OCI-LY3 (cell line): ENCODE results near the gene NRP1.
"Not testable (repeated sequence)": the region's sequence is repeated elsewhere in the genome, so short reads cannot be mapped to it uniquely, and the experiment has no call there.

Experiments used
- H2AFZ ChIP-seq: fragments of 200-600, 300-600 bp; shearing (Covaris generic); 2 replicates; pipeline ENCODE4 v1.6.0; 2014; ENCODE audit warnings: antibody characterized with exemption, low read depth, low read length
- H3K27ac ChIP-seq: fragments of 200-600, 300-600 bp; sonication (generic); 2 replicates; pipeline ENCODE4 v1.5.1; 2014; ENCODE audit warnings: mild to moderate bottlenecking, low read length, moderate library complexity, mixed read lengths
- H3K27me3 ChIP-seq: fragments of 200-600, 300-600 bp; sonication (generic); 2 replicates; pipeline ENCODE4 v1.6.1; 2014; ENCODE audit warnings: low read depth, low read length, mixed read lengths
- H3K36me3 ChIP-seq: fragments of 200-600, 300-600 bp; sonication (generic); replicated peaks from 2 replicates; pipeline ENCODE3; 2014; ENCODE audit warnings: low read depth, low read length, mixed read lengths
- H3K4me1 ChIP-seq: fragments of 300-600, 200-600 bp; sonication (generic); 2 replicates; pipeline ENCODE4 v1.6.1; 2014; ENCODE audit warnings: low read length, mixed read lengths
- H3K4me2 ChIP-seq: fragments of 200-600, 300-600 bp; sonication (generic); 2 replicates; pipeline ENCODE4 v1.6.1; 2014; ENCODE audit warnings: low read length, mixed read lengths
- H3K4me3 ChIP-seq: fragments of 300-600, 200-600 bp; sonication (generic); 2 replicates; pipeline ENCODE4 v1.5.1; 2014; ENCODE audit warnings: antibody characterized with exemption, mild to moderate bottlenecking, low read length, moderate library complexity
- H3K79me2 ChIP-seq: fragments of 300-600, 200-600 bp; shearing (Covaris generic); 2 replicates; pipeline ENCODE4 v1.6.1; 2014; ENCODE audit warnings: mild to moderate bottlenecking, low read length, mixed read lengths
- H3K9ac ChIP-seq: fragments of 300-600, 200-600 bp; shearing (Covaris generic); 2 replicates; pipeline ENCODE4 v1.6.0; 2014; ENCODE audit warnings: mild to moderate bottlenecking, low read length, moderate library complexity
- H3K9me3 ChIP-seq: fragments of 200-600, 300-600 bp; shearing (Covaris generic); 2 replicates; pipeline ENCODE4 v1.6.1; 2014; ENCODE audit warnings: low read length, mixed read lengths; ENCODE audit not compliant: insufficient read depth
- H4K20me1 ChIP-seq: fragments of 200-600, 300-600 bp; sonication (generic); 2 replicates; pipeline ENCODE4 v1.6.1; 2016; ENCODE audit warnings: low read length, mixed read lengths; ENCODE audit not compliant: insufficient read depth
- EZH2phosphoT487 ChIP-seq: fragments of 200-600 bp; shearing (Covaris generic); IDR thresholded peaks from 2 replicates; pipeline ENCODE4 v1.6.1; 2018; ENCODE audit warnings: antibody characterized with exemption, mixed run types, low read depth
- TF ChIP-seq, protein P1 (sequence below): fragments of 200-600, 300-600 bp; sonication (generic); IDR thresholded peaks from 2 replicates; pipeline ENCODE4 v1.5.1; 2014; ENCODE audit warnings: antibody characterized with exemption, low read length, low read depth

NRP1 gene

DNA sequence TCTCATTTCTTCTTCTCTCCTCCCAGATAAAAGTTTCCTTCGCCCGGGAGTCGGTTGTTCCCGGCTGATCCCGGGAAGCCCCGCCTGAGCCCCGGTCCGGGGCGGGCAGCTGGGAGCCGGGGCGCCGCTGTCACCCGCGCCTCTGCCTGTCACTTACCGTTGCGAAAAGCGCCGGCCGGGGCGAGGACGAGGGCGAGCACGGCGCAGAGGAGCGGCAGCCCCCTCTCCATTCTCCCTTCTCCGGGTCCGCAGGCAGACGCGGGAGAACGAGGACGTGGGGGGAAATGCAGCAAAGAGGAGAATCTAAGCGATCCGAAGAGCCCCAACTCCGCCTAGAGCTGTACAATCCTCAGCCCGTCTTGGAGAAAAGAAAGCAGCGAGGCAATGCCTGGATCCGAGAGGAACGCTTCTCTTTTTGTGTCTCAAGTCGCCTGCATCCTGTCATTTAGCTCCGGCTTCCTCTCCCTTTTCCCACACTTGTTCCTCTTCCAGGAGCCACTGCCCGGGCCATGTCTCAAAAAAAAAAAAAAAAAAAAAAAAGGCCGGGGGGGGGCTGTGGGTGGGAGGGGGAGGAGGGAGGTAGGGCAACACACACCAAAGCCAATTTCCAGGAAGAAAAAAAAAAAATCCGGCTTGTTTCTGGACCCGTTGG is at the start of gene NRP1:
NRP1 (minus strand) TSS at position 515 of the 652 bp plus-strand sequence; CDS start at position 230, 285 bp downstream.
- Histone ChIP-seq H3K27ac (no peak within 1 kb of the TSS), H3K4me1 (no peaks in the 10 kb centered on the region), H3K9me3 (no peaks in the 10 kb centered on the region), H2AFZ (no peak within 1 kb of the TSS), H3K27me3 (no peaks in the 10 kb centered on the region), H3K36me3 (no peaks in the 10 kb centered on the region), H4K20me1 (no peaks in the 10 kb centered on the region), H3K79me2 (no peaks in the 10 kb centered on the region), H3K9ac (no peak within 1 kb of the TSS), H3K4me3 (no peak within 1 kb of the TSS), H3K4me2 (no peak within 1 kb of the TSS)
- TF ChIP-seq EZH2phosphoT487 = no peak
- TF ChIP-seq, protein P1, sequence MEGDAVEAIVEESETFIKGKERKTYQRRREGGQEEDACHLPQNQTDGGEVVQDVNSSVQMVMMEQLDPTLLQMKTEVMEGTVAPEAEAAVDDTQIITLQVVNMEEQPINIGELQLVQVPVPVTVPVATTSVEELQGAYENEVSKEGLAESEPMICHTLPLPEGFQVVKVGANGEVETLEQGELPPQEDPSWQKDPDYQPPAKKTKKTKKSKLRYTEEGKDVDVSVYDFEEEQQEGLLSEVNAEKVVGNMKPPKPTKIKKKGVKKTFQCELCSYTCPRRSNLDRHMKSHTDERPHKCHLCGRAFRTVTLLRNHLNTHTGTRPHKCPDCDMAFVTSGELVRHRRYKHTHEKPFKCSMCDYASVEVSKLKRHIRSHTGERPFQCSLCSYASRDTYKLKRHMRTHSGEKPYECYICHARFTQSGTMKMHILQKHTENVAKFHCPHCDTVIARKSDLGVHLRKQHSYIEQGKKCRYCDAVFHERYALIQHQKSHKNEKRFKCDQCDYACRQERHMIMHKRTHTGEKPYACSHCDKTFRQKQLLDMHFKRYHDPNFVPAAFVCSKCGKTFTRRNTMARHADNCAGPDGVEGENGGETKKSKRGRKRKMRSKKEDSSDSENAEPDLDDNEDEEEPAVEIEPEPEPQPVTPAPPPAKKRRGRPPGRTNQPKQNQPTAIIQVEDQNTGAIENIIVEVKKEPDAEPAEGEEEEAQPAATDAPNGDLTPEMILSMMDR = no peak

DNA sequence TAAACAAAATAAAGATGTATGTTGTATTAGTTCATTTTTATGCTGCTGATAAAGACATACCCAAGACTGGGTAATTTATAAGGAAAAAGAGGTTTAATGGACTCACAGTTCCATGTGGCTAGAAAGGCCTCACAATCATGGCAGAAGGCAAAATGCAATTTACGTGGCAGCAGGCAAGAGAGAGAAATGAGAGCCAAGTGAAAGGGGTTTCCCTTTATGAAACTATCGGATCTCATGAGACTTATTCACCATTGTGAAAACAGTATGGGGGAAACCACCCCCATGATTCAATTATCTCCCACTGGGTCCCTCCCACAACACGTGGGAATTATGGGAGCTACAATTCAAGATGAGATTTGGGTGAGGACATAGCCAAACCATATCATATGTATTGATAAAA is 49.7 kb upstream of the NRP1 start:
- H3K4me1 ChIP-seq, H3K9me3 ChIP-seq, H3K4me2 ChIP-seq, H3K4me3 ChIP-seq, H3K27me3 ChIP-seq, H3K27ac ChIP-seq, H3K79me2 ChIP-seq, H3K9ac ChIP-seq, H2AFZ ChIP-seq, H3K36me3 ChIP-seq, H4K20me1 ChIP-seq: not testable (repeated sequence)

DNA sequence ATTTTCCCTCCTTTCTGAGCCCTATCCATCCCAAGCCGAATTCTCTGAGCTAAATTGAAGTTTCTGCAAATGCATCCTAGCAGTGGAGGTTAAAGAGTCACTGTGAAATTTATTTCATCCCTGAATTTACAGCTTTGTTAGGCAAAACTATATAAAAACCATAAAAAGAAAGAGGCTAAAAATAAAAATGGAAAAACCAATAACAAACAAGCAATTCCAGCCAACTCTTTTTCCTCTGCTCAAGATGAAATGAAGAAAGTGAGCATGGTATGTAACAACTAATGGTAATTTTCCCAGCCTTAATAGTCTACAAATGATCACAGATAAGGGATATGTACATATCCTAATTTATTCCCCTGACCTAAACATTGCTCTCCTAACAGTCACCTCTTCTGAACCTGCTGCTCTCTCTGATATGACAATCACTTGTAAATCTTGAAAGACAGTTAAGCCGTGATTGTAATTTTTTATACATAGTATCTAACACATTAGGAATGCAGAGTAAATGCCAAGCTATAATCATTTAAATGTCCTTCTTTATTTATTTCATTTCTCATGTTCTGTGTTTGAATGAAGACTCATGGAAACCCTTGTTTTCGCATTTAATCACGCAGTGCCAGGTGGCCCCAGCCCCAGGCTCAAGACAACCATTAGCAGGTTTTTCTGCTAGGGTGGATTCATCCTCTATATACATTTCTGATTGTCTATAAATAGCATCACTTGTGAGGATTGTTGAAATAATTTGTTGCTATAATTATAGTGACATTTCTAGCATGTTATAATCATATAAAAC is 48.6 kb upstream of the NRP1 start:
- no peaks in the 10 kb centered on the region for H3K79me2 ChIP-seq
- no peak overlapping the region for H3K9ac ChIP-seq
- H3K27me3 ChIP-seq = no peaks in the 10 kb centered on the region
- TF ChIP-seq, protein P1 = no peak
- TF ChIP-seq EZH2phosphoT487 = no peak
- no peak overlapping the region for H2AFZ ChIP-seq
- H3K9me3 ChIP-seq = no peaks in the 10 kb centered on the region
- no peaks in the 10 kb centered on the region for H3K36me3 ChIP-seq
- no peak overlapping the region for H3K4me3 ChIP-seq
- H4K20me1 ChIP-seq = no peaks in the 10 kb centered on the region
- H3K4me2 ChIP-seq = no peak overlapping the region
- H3K27ac ChIP-seq = no peak overlapping the region
- no peaks in the 10 kb centered on the region for H3K4me1 ChIP-seq

DNA sequence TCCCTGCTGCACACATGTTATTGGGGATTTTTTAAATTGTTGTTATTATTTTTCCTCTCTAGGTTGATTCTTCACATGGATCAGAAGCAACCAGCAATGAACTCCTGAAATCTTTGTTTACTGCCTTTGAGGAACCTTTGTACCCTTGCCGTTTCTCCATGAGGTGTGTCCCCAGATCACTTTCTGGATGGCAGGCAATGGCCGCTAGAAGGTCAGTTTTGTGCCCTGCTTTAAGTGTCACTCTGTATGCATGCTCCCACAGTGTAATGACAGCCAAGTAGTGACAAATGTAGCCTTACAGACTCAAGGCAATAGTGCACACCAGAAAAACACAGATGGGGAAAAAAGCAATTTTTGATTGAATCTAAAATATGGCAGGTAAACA is 47.7 kb upstream of the NRP1 start:
- H3K27me3 ChIP-seq = no peaks in the 10 kb centered on the region
- no peak overlapping the region for H3K27ac ChIP-seq
- H3K9me3 ChIP-seq = no peaks in the 10 kb centered on the region
- H2AFZ ChIP-seq = no peak overlapping the region
- TF ChIP-seq EZH2phosphoT487 = no peak
- TF ChIP-seq, protein P1 = no peak
- H3K4me2 ChIP-seq = no peak overlapping the region
- no peaks in the 10 kb centered on the region for H3K4me1 ChIP-seq
- H3K9ac ChIP-seq = no peak overlapping the region
- H3K4me3 ChIP-seq = no peak overlapping the region
- no peaks in the 10 kb centered on the region for H3K36me3 ChIP-seq
- no peaks in the 10 kb centered on the region for H3K79me2 ChIP-seq
- H4K20me1 ChIP-seq = no peaks in the 10 kb centered on the region
